HG03469 (cell line): ENCODE data around the gene YEATS2.

ENCODE experiments used
- ATAC-seq: cut with Tn5 transposase; IDR thresholded peaks from one replicate; pipeline ENCODE4 v1.9.1; 2021; ENCODE audit warnings: mild to moderate bottlenecking, moderate library complexity, moderate number of reproducible peaks; ENCODE audit not compliant: unreplicated experiment

Gene YEATS2

DNA sequence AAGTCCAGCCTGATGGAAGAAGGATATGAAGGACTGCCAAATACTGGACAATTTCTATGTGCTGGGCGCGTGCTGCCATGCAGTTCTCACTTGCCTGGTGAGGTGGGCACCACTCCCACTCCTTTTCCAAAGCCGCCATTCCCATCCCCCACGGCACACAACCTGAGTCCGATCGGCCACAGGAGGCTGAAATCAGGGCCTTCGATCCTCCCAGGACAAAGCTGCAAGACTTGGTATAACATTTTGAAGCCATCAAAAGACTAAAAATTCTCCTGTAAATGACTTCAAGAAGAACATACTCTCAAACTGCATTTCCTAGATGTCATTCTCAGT lies 130.9 kb downstream of the YEATS2 start:
- no peak for ATAC-seq

DNA sequence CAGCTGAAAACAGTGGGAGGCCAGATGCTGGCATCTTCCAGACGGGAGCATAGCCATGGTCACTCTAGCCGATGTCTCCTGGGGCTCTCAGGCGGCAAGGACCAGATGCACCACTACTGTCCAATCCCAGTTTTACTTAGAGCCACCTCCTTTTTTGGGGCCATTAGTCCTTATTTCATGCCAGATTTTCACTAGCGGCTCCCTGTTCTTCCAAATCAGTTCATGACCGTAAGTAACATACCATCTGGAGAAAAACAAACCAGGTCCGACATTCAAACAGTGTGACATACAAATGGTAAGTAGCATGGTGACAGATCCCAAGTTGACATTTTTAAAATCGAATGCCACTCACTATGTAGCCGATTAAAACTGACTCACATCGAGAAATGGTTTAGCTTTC lies 131.9 kb downstream of the YEATS2 start:
- no peak for ATAC-seq

DNA sequence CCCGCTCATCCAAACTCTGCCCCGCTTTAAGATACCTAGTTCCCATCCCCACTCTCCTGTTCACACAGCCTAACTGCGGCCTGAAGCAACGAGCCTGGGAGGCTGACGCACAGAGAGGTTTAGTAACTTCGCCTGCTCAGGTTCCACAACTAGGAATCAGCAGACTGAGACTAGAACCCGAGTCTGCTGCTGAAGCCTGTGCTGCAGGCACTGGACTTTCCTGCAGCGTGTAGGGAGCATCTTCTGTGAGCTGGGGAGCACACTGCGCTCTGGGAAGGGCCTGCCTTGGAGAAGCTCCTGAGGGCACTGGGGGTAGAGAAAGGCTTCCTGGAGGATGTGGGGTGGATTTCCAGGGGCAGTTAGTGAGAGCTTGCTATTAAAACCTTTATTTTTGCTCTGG lies 132.6 kb downstream of the YEATS2 start:
- no peak for ATAC-seq

DNA sequence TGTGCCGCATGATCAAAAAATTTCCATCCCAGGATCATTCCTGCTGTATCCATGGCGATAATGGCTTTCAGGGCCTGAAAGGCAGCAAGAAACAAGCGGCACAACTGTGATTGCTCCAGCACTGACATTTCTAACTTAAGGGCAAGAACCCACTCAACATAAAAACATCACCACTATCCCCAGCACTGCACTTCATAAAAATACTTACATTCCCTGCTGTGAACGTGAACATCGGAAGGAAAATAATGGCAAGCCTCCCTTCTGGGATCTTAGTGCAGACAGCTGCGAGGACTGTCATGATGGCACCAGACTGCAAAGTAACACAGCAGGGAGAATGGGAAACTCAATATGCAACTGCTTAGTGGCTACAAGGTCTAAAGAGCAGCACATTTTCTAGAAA lies 135.9 kb downstream of the YEATS2 start:
- ATAC-seq, result no peak

DNA sequence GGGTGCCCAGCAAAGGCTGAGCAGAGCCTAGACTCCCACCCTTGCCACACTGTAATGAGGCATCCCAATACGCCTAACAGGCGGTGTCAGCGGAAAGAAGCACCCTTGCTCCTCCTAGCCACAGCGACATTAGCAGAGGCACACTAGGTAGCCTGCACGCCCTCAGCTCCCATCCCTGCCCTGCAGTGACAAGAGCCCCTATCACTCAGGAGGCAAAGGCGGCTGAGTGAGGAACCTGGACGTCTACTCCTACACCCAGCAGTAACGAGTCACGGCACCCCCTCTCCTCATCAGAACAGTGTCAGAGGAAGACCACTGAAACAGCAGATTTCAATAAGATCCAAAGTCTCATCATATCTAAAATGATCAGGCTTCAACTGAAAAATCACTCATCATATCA lies 139.8 kb downstream of the YEATS2 start:
- ATAC-seq, result no peak

DNA sequence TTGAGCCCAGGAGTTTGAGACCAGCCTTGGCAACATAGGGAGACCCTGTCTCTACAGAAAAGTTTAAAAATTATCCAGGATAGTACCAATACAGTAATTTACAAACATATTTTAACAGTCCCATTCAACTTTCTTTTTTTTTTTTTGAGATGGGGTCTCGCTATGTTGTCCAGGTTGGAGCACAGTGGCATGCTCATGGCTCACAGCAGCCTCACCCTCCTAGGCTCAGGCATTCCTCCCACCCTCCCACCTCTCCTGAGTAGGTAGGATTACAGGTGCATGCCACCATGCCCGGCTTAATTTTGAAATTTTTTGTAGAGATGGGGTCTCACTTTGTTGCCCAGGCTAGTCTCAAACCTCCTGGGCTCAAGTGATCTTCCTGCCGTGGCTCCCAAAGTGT lies 140.3 kb downstream of the YEATS2 start:
- no peak for ATAC-seq

DNA sequence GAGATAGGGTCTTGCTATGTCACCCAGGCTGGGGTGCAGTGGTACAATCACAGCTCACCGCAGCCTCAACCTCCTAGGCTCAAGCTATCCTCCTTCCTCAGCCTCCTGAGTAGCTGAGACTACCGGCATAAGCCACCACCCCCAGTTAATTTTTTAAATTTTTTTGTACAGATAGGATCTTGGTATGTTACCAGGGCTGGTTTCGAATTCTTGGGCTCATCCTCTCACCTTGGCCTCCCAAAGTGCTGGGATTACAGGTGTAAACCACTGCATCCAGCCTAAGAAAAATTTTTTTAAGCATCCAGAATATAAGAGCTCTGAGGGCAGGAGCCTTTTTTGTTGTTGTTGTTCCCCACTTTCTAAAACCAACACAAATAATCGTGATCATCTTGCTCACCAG lies 142.2 kb downstream of the YEATS2 start:
- no peak for ATAC-seq

DNA sequence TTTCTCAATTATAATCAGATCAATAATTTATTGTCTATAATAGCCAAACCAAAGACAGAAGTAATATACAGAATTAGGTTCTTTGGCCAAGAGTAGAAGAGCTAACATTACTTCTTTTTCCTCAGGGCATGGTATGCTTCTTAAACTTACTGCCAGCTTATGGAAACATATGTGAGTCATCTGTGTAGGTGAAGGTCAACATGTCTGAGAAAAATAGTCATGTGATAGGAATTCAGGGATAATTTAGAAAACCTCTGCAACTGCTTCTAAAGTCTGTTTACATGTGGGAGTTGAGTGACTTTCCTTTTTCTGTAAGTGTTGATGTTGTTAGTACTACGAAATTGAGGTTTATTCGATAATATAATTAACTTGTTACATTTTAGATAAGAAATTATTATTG lies 147.0 kb downstream of the YEATS2 start:
- ATAC-seq, result no peak

DNA sequence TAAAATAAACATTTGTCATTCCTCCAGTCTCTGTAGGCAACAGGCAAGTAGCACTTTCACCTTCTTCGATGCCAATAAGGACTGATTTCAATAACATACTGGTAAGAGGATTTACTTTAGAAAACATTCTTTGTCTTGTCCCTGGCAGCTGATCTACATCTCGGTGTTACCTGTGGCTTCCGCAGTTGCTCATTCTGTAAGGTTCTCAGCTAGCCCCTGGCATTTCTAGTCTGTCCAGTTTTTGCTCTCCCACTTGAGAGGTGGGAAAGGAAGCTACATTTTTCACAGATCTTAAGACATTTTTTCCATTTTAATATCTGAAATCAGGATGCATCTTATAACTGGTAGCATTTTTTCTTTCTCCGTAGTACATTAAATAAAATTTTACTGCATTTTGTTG lies 147.5 kb downstream of the YEATS2 start:
- no peak for ATAC-seq

DNA sequence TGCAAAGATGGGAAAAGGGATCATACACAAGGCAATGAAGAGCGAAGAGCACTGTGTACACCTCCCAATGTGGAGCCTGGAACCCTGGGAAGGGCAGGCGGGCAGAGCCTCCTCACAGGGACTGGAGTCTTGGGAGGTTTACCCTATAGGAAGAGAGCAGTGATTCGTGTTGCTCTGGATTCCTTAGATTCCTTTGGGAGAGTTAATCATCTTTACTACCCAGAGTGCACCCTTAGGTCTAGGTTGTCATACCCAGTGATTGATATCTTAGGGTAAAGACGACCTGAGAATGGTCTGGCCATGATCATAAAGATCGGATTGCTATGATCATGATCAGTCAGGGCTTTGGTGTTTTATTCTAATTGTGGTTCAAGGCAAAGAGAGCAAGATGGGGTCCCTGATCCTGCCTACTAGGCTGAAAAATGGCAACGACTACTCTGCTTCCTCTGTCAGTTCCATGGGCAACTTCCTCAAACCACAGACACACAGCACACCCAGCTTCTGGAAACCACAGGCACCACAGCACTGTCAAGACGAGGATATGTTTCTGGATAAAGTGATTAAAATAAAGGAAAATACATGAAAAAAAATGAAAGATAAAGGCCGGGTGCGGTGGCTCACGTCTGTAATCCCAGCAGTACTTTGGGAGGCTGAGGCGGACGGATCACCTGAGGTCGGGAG lies 148.2 kb downstream of the YEATS2 start:
- no peak for ATAC-seq

DNA sequence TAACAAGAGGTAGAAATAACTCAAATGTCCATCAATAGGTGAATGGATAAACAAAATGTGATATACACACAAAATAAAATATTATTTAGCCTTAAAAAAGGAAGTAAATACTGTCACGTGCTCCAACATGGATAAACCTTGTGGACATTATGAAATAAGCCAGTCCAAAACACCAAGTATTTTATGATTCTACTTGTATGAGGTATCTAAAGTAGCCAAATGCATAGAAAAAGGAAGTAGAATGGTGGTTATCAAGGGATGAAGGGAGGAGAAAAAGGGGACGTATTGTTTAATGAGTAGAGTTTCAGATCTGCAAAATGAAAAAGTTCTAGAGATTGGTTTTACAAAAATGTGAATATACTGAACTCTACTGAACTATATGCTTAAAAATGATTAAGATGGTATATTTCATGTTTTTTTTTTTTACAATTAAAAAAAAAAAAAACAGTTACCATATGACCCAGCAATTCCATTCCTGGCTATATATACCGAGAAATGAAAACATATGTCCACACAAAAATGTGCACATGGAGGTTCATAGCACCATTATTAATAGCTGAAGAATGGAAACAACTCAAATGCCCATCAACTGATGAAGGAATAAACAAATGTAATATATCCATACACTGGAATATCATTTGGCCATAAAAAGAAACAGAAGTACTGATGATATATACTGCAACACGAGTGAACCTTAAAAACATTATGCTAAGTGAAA lies 156.9 kb downstream of the YEATS2 start:
- no peak for ATAC-seq

DNA sequence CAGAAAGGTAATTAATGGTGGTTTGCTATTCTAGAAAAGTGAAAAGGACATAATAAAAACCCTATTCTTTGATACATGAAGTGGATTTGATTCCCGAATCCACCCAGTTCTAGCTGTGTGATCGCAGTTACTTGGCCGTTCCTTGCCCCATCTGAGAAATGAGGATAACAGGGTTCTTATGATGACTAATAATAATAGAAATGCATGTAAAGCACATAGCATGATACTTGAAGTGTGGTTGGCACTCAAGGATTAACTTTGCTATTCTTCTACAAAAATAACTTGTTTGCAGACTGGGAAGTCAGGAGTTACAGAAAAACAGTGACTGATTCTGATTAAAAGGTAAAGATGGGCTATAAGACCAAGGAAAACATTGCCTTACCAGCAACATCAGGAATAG lies 160.3 kb downstream of the YEATS2 start:
- ATAC-seq, result no peak
